ENCODE results near the gene CEP95.

CEP95 gene

GRCh38 chr17:64536913-64537312 lies 30.1 kb downstream of the CEP95 start:
- peak overlapping the region; percentile 85 for H3K27ac ChIP-seq
- no peak for TF ChIP-seq CTCF (conservative IDR thresholded peaks at IDR 0.05)

DNA sequence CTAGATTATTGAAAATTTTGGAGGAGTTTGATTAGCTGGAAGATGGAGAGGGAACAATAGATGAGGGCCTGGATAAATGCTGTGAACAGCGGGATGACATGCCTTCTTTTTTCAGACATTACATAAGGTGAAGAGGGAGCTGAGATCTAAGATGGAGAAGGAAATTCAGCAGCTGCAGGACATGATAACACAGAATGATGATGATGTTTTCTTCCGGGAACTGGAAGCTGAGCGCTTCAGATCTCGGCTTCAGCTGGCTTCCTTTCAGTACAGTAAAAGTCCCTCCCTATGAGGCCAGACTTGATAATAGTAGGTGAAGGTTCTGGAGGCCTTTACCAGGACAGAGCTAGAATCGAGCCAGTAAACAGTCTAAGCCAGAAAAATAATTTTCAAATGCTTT lies 30.7 kb downstream of the CEP95 start:
- TF ChIP-seq CTCF (conservative IDR thresholded peaks at IDR 0.05), result no peak
- H3K27ac ChIP-seq, result peak overlapping the region; percentile 85

DNA sequence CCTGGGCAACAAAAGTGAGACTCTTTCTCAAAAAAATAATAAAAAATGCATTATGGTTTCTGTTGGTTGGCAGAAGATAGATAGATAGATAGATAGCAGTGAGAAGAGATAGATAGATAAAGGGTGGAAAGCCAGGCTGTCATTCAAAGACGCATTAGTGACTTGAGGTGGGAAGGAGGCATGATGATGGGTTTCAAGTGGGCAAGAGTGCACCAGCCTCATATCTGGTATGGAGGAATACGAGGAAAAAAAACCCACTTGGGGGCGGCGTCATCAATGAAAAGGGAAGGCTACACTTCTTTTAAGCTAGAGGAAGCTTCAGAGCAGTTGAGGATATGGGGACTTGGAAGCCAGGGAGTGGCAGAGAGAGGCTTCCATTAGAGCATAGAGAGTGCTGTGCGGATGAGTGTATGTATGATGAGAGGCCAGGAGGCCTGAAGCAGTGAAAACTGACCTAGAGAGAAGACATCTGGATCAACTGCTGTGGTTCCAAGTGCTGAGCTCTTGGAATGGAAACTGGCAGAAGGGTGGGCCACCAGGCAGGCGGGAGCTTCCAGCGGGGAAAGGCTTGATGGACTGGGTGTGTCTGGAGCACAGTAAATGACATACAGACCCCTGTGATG lies 31.8 kb downstream of the CEP95 start:
- H3K27ac ChIP-seq, result peak overlapping the region; percentile 85
- TF ChIP-seq CTCF (conservative IDR thresholded peaks at IDR 0.05), result no peak

DNA sequence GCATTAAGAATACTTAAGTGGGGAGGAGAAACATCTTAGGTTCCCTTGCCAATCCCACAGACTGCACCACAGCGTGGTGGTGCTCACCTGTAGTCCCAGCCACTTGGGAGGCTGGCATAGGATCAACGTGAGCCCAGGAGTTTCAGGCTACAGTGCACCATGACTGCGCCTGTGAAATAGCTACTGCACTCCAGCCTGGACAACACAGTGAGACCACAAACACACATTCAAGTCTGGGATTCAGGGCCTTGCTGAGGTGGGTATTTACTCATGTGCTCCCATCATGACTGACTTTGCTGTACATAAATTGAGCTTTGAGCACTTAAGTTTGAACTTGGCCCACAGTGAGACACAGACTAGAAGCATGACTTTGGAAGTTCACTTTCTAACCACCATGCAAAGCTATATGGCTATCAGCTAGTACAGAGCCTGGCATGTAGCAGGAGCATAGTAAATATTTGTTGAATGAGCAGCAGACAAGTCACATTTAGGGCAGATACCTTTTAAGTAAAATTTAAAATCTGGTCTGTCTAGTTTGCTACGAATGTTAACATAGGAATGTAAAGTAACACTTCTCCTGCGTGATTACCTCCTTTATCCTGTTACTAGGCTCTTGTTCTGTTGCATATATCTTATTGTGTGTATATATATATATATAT lies 33.5 kb downstream of the CEP95 start:
- no peak for TF ChIP-seq CTCF (conservative IDR thresholded peaks at IDR 0.05)
- peak overlapping the region; percentile 85 for H3K27ac ChIP-seq

DNA sequence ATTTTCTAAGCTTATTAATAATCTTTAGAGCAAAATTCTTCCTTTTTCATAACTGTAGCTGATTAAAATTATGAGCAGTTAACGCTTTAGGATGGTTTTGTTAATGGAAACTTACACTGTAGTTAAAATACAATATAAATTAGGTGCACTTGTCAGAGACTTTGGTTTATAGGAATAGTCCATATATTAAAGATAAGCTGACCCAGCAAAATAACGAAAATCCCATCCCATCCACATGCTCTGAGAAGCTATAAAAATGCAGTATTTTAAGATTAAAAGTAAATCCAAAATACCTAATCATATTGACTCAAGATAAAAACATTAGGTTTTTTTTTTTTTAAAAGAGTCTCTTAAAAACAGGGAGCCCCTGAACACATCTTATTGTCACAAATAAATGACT lies 38.0 kb downstream of the CEP95 start:
- TF ChIP-seq CTCF (conservative IDR thresholded peaks at IDR 0.05), result no peak

DNA sequence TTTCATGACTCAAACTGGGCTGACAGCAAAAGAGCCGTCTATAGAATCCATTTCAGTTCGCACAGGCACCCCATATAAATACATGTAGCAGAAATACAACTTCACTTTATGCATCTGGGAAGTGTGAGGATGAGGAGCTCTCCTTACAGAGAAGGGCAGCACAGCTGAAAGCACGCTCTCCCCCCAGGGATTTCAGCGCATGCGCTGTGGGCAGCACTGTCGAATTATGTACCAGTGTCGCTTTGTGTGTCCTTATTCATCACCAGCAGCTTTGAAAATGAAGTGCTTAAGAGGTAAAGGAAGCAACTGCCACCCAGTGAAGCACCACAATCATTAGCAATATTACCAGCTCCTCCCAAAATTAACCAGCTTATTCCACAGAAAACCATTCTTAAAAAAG lies 39.9 kb downstream of the CEP95 start:
- no peak overlapping the region for H3K27ac ChIP-seq
- TF ChIP-seq CTCF (conservative IDR thresholded peaks at IDR 0.05), result no peak

More for the DNA sequence above, 38.0 kb downstream of the CEP95 start:
- H3K27ac ChIP-seq, result no peak overlapping the region

GRCh38 chr17:64547319-64547718 lies 40.5 kb downstream of the CEP95 start:
- TF ChIP-seq CTCF (conservative IDR thresholded peaks at IDR 0.05), result no peak

More at GRCh38 chr17:64547319-64547718, 40.5 kb downstream of the CEP95 start:
- H3K27ac ChIP-seq, result no peak overlapping the region
